ENCODE results near the gene ELMOD3. TPM values are rescaled to one million over a fixed set of nuclear protein-coding genes. Genes with fewer than 3 reads are reported as not detected.

Gene ELMOD3
- total and polyA plus RNA-seq, 2 of the 8 experiments (the other 6 are each of a cell fraction or from before 2014, with no cell fraction given), result 8.5 to 10.2 TPM

GRCh38 chr2:85334928-85335327 lies 19.6 kb upstream of the ELMOD3 start (continued):
- no peak for TF ChIP-seq SIX5 (IDR thresholded peaks at IDR 0.05; ENCODE audit: low read depth, low read length)
- no peak for TF ChIP-seq KDM1A (IDR thresholded peaks at IDR 0.05; ENCODE audit: borderline replicate concordance, low read length)
- no peak for TF ChIP-seq SP2 (IDR thresholded peaks at IDR 0.05; ENCODE audit: low read length)
- TF ChIP-seq KDM5A (IDR thresholded peaks at IDR 0.05; ENCODE audit: low read length), result no peak

All from H1 (cell line).